ENCODE measurements around the gene GPHN.

GRCh38 chr14:66662374-66662773 lies 154.4 kb downstream of the GPHN start:
- no peak for TF ChIP-seq CTCF (IDR thresholded peaks at IDR 0.05)
- no peak for TF ChIP-seq POLR2A (IDR thresholded peaks at IDR 0.05)
